Smooth muscle cell (in vitro differentiated cells): ENCODE measurements around the gene ABCD4. TPM values are rescaled to one million over a fixed set of nuclear protein-coding genes. Genes with fewer than 3 reads are reported as not detected.

Experiments
- DNase-seq: peaks from one replicate; lab custom pipeline; 2025; ENCODE audit not compliant: unreplicated experiment; lab: John Stamatoyannopoulos, UW
- H2AFZ ChIP-seq: fragments of 200-600 bp; sonication (generic); 2 replicates; pipeline ENCODE4 v1.6.0; 2016; ENCODE audit warnings: antibody characterized with exemption, low read depth, mild to moderate bottlenecking
- H3F3A ChIP-seq: fragments of 200-600 bp; sonication (generic); 2 replicates; pipeline ENCODE4 v1.6.0; 2017; ENCODE audit warnings: antibody characterized with exemption, low read depth
- H3K27ac ChIP-seq: fragments of 200-600 bp; sonication (generic); 2 replicates; pipeline ENCODE4 v1.5.1; 2016; ENCODE audit warnings: low read depth, mild to moderate bottlenecking
- H3K27me3 ChIP-seq: fragments of 200-600 bp; sonication (generic); 2 replicates; pipeline ENCODE4 v1.6.1; 2016; ENCODE audit warnings: low read depth, mild to moderate bottlenecking
- H3K36me3 ChIP-seq: fragments of 200-600 bp; sonication (generic); 2 replicates; pipeline ENCODE4 v1.5.1; 2016; ENCODE audit warnings: low read depth
- H3K4me1 ChIP-seq: fragments of 200-600 bp; sonication (generic); 2 replicates; pipeline ENCODE4 v1.5.1; 2016; ENCODE audit warnings: low read depth
- H3K4me2 ChIP-seq: fragments of 200-600 bp; sonication (generic); 2 replicates; pipeline ENCODE4 v1.6.0; 2016; ENCODE audit warnings: mild to moderate bottlenecking
- H3K4me3 ChIP-seq: fragments of 200-600 bp; sonication (generic); 2 replicates; pipeline ENCODE4 v1.5.1; 2016; ENCODE audit warnings: mild to moderate bottlenecking
- H3K79me2 ChIP-seq: fragments of 200-600 bp; sonication (generic); 2 replicates; pipeline ENCODE4 v1.6.0; 2016; ENCODE audit warnings: low read depth, mild to moderate bottlenecking
- H3K9ac ChIP-seq: fragments of 200-600 bp; sonication (generic); 2 replicates; pipeline ENCODE4 v1.6.0; 2016; ENCODE audit warnings: low read depth
- H3K9me3 ChIP-seq: fragments of 200-600 bp; sonication (generic); replicated peaks from 2 replicates; pipeline ENCODE4 v1.5.1; 2016; ENCODE audit warnings: low read depth
- H4K20me1 ChIP-seq: fragments of 200-600 bp; sonication (generic); 2 replicates; pipeline ENCODE4 v1.6.0; 2016; ENCODE audit warnings: low read depth
- WGBS: methylation state at CpG from one replicate; pipeline ENCODE4 v1.1.7; 2016; ENCODE audit warnings: low lambda C conversion rate; 5-methylcytosine and 5-hydroxymethylcytosine counted together
- polyA plus RNA-seq: library from polyadenylated mRNA; unstranded; fragments of >200 nt; fragmentation: Nextera tagmentation; extraction: Ambion mirVana; gene quantifications from 2 replicates; pipeline ENCODE4 v1.2.1, GENCODE V29; 2016
- total RNA-seq: library from RNA; depleted of rRNA; stranded (reverse); fragments of >200 nt; gene quantifications from 2 replicates; pipeline ENCODE4 v1.2.3, GENCODE V29; 2014
- TF ChIP-seq, protein P1 (sequence below): fragments of 200-600 bp; sonication (generic); IDR thresholded peaks from 2 replicates; pipeline ENCODE4 v1.5.1; 2017; ENCODE audit warnings: borderline replicate concordance, mild to moderate bottlenecking, antibody characterized with exemption; ENCODE audit not compliant: insufficient read depth, poor library complexity, severe bottlenecking

ABCD4 gene
- total RNA-seq (19.3 and 28.0 TPM in 2 replicates), polyA plus RNA-seq (33.8 and 46.3 TPM in 2 replicates)

DNA sequence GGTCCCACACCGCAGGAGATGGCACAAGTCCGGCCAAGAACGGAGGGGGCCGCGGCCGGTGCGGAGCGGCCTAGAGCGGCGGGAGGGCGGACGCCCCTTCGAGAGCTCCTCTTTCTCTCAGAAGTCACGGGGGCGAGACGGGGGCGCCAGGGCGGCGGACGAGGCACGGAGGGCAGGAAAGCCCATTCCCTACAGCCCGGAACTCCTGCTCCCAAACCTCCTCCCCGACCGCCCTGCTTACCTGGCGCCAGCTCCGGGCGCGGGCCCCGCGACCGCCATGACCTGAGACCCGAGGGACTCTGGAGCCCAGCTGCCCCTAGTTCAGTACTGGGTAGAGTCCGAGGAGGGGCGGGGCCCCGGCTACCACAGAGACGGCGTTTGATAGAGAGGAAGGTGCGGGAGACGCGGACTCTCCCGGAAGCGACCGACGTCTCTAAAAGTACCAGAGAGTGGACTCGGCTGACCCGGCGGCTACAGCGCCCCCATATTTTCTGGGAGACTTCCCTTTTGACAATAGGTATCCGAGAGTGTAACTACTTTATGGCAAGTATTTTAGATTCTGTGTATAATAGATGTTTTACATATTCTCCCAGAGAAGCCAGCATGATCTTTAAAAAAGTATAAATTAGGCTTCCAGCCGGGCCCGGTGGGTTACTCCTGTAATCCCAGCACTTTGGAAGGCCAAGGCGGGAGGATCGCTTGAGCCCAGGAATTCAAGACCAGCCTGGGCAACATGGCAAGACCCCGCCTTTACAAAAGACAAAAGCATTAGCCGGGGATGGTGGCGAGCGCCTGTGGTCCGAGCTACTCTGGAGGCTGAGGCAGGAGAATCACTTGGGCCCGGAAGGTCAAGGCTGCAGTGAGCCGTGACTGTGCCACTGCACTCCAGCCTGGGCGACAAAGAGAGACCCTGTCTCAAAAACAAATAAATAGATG is at the start of gene ABCD4:
ABCD4 (minus strand) TSS at position 301 of the 936 bp plus-strand sequence; CDS start at position 279, 22 bp downstream.
- H3K36me3 ChIP-seq, result no peaks in the 10 kb centered on the region
- H3K4me3 ChIP-seq, result peak within 1 kb of the TSS; percentile 73
- WGBS, result 17% methylated on average over 55 of the region's 61 CpGs

DNA sequence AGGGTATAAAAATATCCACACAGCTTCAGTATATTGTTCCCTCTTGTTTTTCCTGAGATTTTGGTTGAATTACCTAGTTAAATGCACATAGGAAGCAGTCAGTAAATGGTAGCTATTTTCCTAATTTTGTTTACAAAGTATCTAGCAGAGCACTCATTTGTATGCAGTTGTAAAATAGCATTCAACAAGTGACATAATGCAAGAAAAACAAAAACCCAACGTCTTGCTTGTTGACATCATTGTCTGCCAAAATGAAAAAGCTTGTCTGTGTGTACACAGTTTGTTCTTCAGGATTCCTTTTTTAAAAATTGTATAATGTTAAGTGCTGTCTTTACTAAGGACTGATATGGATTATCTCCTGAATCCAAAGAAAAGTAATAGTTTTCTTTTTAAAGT is 48.2 kb upstream of the ABCD4 start:
- H3K9ac ChIP-seq, result no peak overlapping the region
- H3K9me3 ChIP-seq, result no peaks in the 10 kb centered on the region
- H3K79me2 ChIP-seq, result no peaks in the 10 kb centered on the region
- TF ChIP-seq, protein P1, sequence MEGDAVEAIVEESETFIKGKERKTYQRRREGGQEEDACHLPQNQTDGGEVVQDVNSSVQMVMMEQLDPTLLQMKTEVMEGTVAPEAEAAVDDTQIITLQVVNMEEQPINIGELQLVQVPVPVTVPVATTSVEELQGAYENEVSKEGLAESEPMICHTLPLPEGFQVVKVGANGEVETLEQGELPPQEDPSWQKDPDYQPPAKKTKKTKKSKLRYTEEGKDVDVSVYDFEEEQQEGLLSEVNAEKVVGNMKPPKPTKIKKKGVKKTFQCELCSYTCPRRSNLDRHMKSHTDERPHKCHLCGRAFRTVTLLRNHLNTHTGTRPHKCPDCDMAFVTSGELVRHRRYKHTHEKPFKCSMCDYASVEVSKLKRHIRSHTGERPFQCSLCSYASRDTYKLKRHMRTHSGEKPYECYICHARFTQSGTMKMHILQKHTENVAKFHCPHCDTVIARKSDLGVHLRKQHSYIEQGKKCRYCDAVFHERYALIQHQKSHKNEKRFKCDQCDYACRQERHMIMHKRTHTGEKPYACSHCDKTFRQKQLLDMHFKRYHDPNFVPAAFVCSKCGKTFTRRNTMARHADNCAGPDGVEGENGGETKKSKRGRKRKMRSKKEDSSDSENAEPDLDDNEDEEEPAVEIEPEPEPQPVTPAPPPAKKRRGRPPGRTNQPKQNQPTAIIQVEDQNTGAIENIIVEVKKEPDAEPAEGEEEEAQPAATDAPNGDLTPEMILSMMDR, result no peak
- H3K4me1 ChIP-seq, result peaks cover 39% of the 10 kb centered on the region
- H4K20me1 ChIP-seq, result no peaks in the 10 kb centered on the region
- WGBS, result 0% methylated on average over 1 of the region's 1 CpG
- H3K36me3 ChIP-seq, result no peaks in the 10 kb centered on the region
- no peak for DNase-seq
- no peak overlapping the region for H3K27ac ChIP-seq
- H3F3A ChIP-seq, result no peaks in the 10 kb centered on the region
- H3K4me3 ChIP-seq, result no peak overlapping the region
- H3K4me2 ChIP-seq, result no peak overlapping the region
- peaks cover 54% of the 10 kb centered on the region for H3K27me3 ChIP-seq
- H2AFZ ChIP-seq, result no peak overlapping the region

More for the DNA sequence above, at the start of gene ABCD4:
- Histone ChIP-seq H3K9ac (peak within 1 kb of the TSS; percentile 48), H3F3A (no peaks in the 10 kb centered on the region), H3K27me3 (no peaks in the 10 kb centered on the region), H3K4me2 (peak within 1 kb of the TSS; percentile 85), H3K9me3 (no peaks in the 10 kb centered on the region), H3K79me2 (peaks cover 24% of the 10 kb centered on the region), H3K4me1 (peaks cover 3% of the 10 kb centered on the region), H4K20me1 (peaks cover 30% of the 10 kb centered on the region), H2AFZ (peak within 1 kb of the TSS; percentile 97), H3K27ac (peak within 1 kb of the TSS; percentile 30)
- DNase-seq, result peak; percentile 74
- TF ChIP-seq, protein P1, result peak; percentile 23

DNA sequence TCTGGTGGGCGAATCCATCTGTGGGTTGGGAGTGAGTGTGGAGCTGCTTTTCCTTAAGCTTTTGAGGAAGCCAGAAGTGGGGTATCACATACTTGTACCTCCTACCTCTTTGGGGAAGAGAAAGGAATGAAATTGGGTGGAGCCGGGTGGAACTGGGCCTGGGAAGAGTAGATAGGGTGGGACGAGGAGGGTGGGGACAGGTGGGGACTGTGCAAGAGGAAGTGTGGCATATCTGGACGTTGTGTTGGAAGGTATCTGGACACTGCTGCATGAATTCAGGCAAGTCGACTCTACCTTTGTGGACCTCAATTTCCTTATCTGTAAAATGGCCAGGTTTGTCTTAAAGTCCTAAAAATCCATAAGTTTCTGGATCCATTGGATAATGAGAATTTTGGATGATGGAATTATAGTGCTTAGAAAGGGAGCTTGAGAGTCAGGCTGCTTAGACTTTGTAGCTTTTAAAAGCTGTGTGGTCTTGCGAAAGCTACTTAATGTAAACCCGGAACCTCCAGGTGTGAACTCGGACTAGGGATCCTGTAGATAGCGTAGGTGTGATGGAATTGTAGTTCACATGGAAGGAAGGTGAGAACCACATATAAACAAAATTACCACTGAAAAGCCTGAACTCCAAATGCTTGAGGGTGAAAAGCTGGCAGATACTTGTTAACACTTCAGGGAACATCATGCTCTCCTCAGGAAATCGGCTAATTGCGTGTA is 47.6 kb upstream of the ABCD4 start:
- no peaks in the 10 kb centered on the region for H3F3A ChIP-seq
- TF ChIP-seq, protein P1, result no peak
- DNase-seq, result no peak
- no peak overlapping the region for H2AFZ ChIP-seq
- no peaks in the 10 kb centered on the region for H3K36me3 ChIP-seq
- H3K4me2 ChIP-seq, result no peak overlapping the region
- no peak overlapping the region for H3K27ac ChIP-seq
- H3K79me2 ChIP-seq, result no peaks in the 10 kb centered on the region
- H4K20me1 ChIP-seq, result no peaks in the 10 kb centered on the region
- WGBS, result 36% methylated on average over 11 of the region's 11 CpGs
- H3K9ac ChIP-seq, result no peak overlapping the region
- H3K4me3 ChIP-seq, result no peak overlapping the region
- H3K9me3 ChIP-seq, result no peaks in the 10 kb centered on the region
- peaks cover 39% of the 10 kb centered on the region for H3K4me1 ChIP-seq
- peaks cover 55% of the 10 kb centered on the region for H3K27me3 ChIP-seq
